ENCODE data around the gene ALX4.

ALX4 gene

DNA sequence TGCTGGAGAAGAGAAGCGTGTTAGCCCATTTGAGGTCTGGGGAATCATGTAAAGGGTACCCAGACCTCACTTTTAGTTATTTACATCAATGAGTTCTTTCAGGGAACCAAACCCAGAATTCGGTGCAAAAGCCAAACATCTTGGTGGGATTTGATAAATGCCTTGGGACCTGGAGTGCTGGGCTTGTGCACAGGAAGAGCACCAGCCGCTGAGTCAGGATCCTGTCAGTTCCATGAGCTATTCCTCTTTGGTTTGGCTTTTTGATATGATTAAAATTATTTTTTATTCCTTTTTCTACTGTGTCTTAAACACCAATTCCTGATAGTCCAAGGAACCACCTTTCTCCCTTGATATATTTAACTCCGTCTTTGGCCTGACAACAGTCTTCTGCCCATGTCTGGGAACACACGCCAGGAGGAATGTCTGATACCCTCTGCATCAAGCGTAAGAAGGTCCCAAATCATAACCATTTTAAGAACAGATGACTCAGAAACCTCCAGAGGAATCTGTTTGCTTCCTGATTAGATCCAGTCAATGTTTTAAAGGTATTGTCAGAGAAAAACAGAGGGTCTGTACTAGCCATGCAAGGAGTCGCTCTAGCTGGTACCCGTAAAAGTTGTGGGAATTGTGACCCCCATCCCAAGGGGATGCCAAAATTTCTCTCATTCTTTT lies 65.2 kb downstream of the ALX4 start:
- TF ChIP-seq TAF1 (IDR thresholded peaks at IDR 0.05; ENCODE audit: borderline replicate concordance, low read depth, low read length) (no peak), POLR2AphosphoS5 (IDR thresholded peaks at IDR 0.05; ENCODE audit: low read depth, low read length) (no peak), POLR2A (IDR thresholded peaks at IDR 0.05; ENCODE audit: low read depth, low read length) (no peak)
- DNase-seq (ENCODE audit: insufficient read length) (no peak), FAIRE-seq (no peak)

DNA sequence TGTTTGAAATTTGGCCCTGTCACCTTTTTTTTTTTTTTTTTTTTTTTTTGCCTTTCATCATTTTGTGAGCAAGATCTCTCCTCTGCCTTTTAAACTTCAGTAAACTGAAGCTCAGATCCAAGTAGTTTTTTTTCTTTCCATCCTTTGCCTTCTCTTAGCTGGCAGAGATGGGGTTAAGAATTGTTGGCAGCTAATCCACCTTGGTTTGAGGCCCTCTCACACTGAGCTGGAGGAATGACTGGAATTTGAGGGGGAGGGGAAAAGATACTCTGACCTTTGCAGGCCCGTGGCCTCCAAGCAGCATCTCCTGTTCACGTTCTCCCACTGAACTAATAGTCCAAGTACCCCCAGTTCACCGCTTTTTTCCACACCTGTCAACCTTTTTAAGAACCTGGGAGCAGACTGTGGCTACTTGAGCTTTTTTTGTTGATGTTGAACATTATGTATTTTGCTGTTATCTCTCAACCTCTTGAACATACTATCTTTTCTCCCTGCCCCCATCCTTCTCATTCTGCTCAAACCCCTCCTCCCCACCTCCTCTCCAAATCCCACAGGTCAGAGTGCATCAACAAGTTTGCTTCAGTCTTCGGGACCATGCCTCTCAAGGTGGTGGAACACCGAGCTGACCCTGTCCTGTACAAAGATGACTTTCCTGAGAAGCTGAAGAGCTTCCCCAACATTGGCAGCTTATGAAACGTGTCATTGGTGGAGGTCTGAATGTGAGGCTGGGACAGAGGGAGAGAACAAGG lies 66.2 kb downstream of the ALX4 start:
- DNase-seq (ENCODE audit: insufficient read length) (no peak), FAIRE-seq (no peak)
- TF ChIP-seq TAF1 (IDR thresholded peaks at IDR 0.05; ENCODE audit: borderline replicate concordance, low read depth, low read length) = no peak
- no peak for TF ChIP-seq POLR2A (IDR thresholded peaks at IDR 0.05; ENCODE audit: low read depth, low read length)
- TF ChIP-seq POLR2AphosphoS5 (IDR thresholded peaks at IDR 0.05; ENCODE audit: low read depth, low read length) = no peak

DNA sequence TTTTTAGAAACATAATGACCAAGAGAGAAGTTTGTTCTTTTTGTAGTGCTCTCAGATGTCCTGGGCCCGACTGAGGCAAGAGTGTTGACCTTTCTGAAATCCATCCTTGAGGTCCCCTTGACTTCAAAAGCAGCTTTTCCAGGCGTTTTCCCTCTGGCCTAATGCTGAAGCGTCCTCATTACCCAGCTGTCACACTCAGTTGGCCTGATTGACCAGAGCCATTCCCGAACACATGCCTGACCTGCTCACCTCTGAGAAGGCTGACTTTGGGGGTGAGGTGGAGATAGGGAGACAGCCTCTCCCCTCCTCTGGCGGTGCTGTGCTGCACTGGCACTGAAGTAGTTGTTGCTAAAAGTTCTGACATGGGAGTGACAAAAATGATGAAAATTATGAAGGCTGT lies 66.9 kb downstream of the ALX4 start:
- no peak for FAIRE-seq
- no peak for TF ChIP-seq TAF1 (IDR thresholded peaks at IDR 0.05; ENCODE audit: borderline replicate concordance, low read depth, low read length)
- TF ChIP-seq POLR2AphosphoS5 (IDR thresholded peaks at IDR 0.05; ENCODE audit: low read depth, low read length) = no peak
- no peak for TF ChIP-seq POLR2A (IDR thresholded peaks at IDR 0.05; ENCODE audit: low read depth, low read length)
- DNase-seq (ENCODE audit: insufficient read length) = no peak

DNA sequence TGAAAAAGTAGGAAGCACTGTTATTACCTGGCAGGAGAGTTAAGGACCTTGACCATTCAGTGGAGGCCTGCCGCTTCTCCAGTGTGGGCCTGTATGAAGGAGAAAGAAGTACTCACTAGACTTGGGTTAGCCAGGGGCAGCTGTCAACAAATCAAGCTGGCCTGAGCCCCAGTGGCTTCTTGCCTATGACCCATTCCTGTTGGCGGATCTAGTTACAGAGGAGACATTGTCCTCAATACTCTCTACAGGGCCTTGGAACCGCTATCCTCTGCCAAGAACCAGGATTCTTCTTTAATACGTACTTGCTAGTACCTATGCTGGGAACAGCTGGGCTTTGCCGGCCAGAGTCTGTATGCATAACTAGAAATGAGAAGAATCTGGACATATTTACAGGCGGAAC lies 68.1 kb downstream of the ALX4 start:
- no peak for TF ChIP-seq POLR2AphosphoS5 (IDR thresholded peaks at IDR 0.05; ENCODE audit: low read depth, low read length)
- no peak for TF ChIP-seq POLR2A (IDR thresholded peaks at IDR 0.05; ENCODE audit: low read depth, low read length)
- TF ChIP-seq TAF1 (IDR thresholded peaks at IDR 0.05; ENCODE audit: borderline replicate concordance, low read depth, low read length) = no peak
- no peak for DNase-seq (ENCODE audit: insufficient read length)
- no peak for FAIRE-seq

DNA sequence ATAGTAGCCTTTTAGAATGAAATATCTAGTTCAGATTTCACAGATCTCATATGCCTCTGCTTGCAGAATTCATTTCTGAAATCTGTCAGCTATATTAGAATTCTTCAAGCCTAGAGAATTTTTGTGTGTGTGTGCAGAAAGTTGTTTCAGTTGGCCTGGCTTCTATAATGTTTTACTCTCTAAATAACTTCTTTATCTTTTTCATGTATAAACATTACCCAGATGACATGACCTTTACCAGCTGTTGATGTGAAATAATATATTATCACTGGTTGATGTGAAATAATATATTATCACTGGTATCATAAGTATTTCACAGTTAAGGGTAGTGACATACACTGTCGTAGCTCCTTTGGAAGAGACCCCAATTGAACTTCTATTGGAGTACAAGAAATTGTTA lies 72.8 kb downstream of the ALX4 start:
- FAIRE-seq = no peak
- TF ChIP-seq POLR2AphosphoS5 (IDR thresholded peaks at IDR 0.05; ENCODE audit: low read depth, low read length) (no peak), POLR2A (IDR thresholded peaks at IDR 0.05; ENCODE audit: low read depth, low read length) (no peak), TAF1 (IDR thresholded peaks at IDR 0.05; ENCODE audit: borderline replicate concordance, low read depth, low read length) (no peak)
- no peak for DNase-seq (ENCODE audit: insufficient read length)

DNA sequence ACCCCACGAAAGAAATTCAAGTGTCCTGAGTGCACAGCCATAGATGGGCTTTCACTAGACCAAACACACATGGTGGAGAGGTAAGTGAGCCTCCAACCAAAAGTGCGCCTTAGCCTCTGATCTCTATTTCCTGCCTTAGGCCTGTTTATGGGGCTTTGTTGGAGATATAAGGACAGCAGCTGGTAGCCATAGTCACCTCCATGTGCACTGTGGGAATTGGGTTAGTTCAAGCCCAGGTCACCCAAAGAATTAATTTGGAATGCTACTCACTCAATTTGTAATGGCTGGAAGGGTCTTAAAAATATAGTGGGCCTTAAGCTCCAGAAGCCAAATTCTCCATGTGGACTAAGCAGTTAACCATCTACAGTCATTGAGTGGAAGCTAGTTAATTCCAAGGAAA lies 73.6 kb downstream of the ALX4 start:
- DNase-seq (ENCODE audit: insufficient read length) = no peak
- FAIRE-seq = no peak
- no peak for TF ChIP-seq POLR2A (IDR thresholded peaks at IDR 0.05; ENCODE audit: low read depth, low read length)
- TF ChIP-seq TAF1 (IDR thresholded peaks at IDR 0.05; ENCODE audit: borderline replicate concordance, low read depth, low read length) = no peak
- TF ChIP-seq POLR2AphosphoS5 (IDR thresholded peaks at IDR 0.05; ENCODE audit: low read depth, low read length) = no peak

DNA sequence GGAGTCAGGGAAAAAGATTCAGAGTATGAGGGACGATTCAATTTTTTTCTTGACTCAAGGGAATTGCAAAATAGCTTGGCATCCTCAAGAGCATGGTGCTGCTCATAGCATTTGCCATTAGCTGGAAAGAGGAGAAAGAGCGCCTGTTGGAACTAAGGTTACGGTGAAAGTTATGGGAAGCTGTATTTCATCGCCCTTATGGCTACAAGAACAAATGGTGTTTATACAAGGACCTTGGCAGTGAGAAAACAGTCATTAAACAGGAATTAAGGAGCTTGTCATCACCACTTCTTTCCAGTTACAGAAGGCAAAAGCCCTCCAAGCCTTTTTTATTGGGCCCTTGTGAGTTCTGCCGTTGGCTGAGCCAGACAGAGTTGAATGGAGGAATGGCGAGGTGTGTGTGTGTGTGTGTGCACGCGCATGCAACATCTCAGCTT lies 74.2 kb downstream of the ALX4 start:
- FAIRE-seq (no peak), DNase-seq (ENCODE audit: insufficient read length) (no peak)
- TF ChIP-seq TAF1 (IDR thresholded peaks at IDR 0.05; ENCODE audit: borderline replicate concordance, low read depth, low read length) (no peak), POLR2AphosphoS5 (IDR thresholded peaks at IDR 0.05; ENCODE audit: low read depth, low read length) (no peak), POLR2A (IDR thresholded peaks at IDR 0.05; ENCODE audit: low read depth, low read length) (no peak)

DNA sequence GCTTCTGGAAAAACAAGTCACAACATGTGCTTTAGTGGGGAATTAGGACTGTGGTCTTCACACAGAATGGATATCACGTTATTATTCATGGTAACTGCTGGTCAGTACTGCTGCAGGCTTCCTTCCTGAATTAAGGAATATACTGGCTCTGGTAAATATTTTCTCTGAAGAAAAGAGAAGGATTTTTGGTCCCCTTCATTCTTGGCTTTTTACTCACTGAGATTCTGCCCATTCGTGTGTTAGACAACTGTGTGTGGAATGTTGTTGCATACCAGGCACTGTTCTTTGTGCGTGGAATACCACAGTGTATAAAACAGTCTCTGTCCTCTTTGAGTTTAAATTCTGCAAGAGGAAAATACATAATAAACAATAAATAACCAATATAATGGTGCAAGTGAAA lies 80.3 kb downstream of the ALX4 start:
- FAIRE-seq = no peak
- no peak for DNase-seq (ENCODE audit: insufficient read length)
- no peak for TF ChIP-seq TAF1 (IDR thresholded peaks at IDR 0.05; ENCODE audit: borderline replicate concordance, low read depth, low read length)

DNA sequence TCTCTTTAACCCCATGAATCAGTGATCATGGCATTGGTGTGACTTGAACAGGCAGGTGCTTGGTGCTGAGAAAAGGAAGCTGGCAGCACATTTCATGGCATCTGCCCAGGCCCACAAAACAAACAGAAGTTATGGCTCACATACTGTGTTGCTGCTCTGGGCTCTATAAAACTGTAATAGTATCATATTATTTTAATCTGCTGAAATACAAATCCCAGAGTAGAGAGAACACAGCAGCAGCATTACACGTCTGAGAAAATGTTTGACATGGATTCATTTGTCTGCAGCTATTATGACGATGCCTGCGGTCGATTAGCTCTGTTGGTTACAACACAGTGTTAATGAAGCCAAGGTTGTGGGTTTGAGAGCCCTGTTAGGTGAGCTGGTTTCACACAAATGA lies 80.8 kb downstream of the ALX4 start:
- DNase-seq (ENCODE audit: insufficient read length) (no peak), FAIRE-seq (no peak)
- TF ChIP-seq POLR2AphosphoS5 (IDR thresholded peaks at IDR 0.05; ENCODE audit: low read depth, low read length) (no peak), TAF1 (IDR thresholded peaks at IDR 0.05; ENCODE audit: borderline replicate concordance, low read depth, low read length) (no peak), POLR2A (IDR thresholded peaks at IDR 0.05; ENCODE audit: low read depth, low read length) (no peak)

DNA sequence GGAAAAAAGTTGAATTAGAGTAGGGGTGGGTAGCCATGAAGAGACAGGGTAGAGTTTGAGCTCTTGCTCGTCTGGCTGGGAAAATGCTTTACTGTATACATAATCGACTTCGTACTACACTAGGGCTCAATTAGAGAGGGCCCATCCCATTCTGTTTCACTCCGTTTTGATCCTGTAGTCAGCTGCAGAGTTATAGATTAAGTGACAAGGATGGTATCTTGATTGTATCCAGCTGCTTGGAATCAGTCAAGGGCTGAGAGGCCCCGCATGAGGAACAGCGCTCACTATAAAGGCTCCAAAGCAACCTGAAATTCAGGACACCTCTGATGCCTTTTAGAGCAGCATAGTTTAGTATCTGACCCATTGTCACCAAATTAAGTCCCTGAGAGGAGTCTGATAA lies 81.6 kb downstream of the ALX4 start:
- DNase-seq (ENCODE audit: insufficient read length) = no peak
- no peak for FAIRE-seq
- TF ChIP-seq TAF1 (IDR thresholded peaks at IDR 0.05; ENCODE audit: borderline replicate concordance, low read depth, low read length) = no peak
- no peak for TF ChIP-seq POLR2AphosphoS5 (IDR thresholded peaks at IDR 0.05; ENCODE audit: low read depth, low read length)
- TF ChIP-seq POLR2A (IDR thresholded peaks at IDR 0.05; ENCODE audit: low read depth, low read length) = no peak

DNA sequence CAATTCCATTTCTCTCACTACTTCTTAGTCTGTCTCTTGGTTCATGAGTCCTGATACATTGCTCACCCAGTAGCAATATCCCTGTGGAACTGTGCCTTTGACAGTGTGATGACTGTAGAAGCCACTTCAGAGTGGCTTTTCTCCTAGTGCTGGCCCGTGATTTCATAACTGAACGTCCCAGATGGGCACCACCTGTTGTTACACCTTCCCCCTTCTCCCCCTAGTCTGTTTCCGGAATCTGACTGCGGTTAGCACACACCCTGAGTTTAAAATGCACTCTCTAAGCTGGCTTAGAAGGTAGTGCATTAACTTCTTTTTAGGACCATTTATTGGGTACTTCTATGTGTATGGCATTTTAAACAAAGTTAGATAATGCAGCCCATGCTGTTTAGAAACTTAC lies 83.0 kb downstream of the ALX4 start:
- FAIRE-seq = no peak
- TF ChIP-seq TAF1 (IDR thresholded peaks at IDR 0.05; ENCODE audit: borderline replicate concordance, low read depth, low read length) (no peak), POLR2AphosphoS5 (IDR thresholded peaks at IDR 0.05; ENCODE audit: low read depth, low read length) (no peak), POLR2A (IDR thresholded peaks at IDR 0.05; ENCODE audit: low read depth, low read length) (no peak)
- no peak for DNase-seq (ENCODE audit: insufficient read length)

DNA sequence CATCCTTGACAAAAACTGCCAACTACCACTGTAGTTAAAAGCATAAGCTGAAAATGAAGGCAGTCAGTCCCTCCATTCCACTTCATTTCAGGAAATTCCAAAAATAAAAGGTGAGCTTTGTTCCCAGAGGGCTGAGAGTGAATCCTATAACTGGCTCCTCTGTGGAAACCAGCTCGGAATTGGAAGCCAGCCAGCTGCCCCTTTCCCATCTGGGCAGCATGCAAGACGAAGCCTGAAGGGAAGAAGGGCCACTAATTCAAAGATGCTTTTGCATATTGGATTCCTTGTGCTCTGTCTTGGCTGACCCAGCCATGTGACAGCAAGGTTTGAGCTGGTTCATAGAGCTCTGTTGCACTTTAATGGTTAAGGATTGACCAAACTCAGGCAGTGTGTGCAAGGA lies 83.4 kb downstream of the ALX4 start:
- DNase-seq (ENCODE audit: insufficient read length) (no peak), FAIRE-seq (peak; percentile 9)
- TF ChIP-seq TAF1 (IDR thresholded peaks at IDR 0.05; ENCODE audit: borderline replicate concordance, low read depth, low read length) (no peak), POLR2AphosphoS5 (IDR thresholded peaks at IDR 0.05; ENCODE audit: low read depth, low read length) (no peak)

Data from GM12892 (cell line).